ENCODE measurements around the gene UBE2B.
"Not testable (repeated sequence)": the region's sequence is repeated elsewhere in the genome, so short reads cannot be mapped to it uniquely, and the experiment has no call there.

The UBE2B gene

GRCh38 chr5:134371834-134372340 is 518 bp downstream of the UBE2B start:
- peaks cover 5% of the 10 kb centered on the region for H3K9me3 ChIP-seq (ENCODE audit: control insufficient read depth, low read length)
- peaks cover 33% of the 10 kb centered on the region for H3K36me3 ChIP-seq (ENCODE audit: control insufficient read depth, insufficient read depth, low read length)
- 0 to 1% methylated on average over 22 to 28 of the region's 29 CpGs for WGBS, 2 experiments (ENCODE audit: insufficient coverage in 2 of 2)
- H3K4me1 ChIP-seq (ENCODE audit: control insufficient read depth, insufficient read depth, low read length, poor library complexity, severe bottlenecking), result no peaks in the 10 kb centered on the region
- H3K27ac ChIP-seq (ENCODE audit: low read depth, low read length, severe bottlenecking), result peak overlapping the region; percentile 100
- peak overlapping the region; percentile 91 for H3K4me3 ChIP-seq (ENCODE audit: extremely low read depth, insufficient read depth, low read length, poor library complexity, severe bottlenecking)

- 100% methylated on average over 1 of the region's 5 CpGs; no CpG with 5 or more reads in 1 of the 2 experiments for WGBS, 2 experiments (ENCODE audit: insufficient coverage in 2 of 2)
- not testable (repeated sequence) for H3K4me1 ChIP-seq (ENCODE audit: control insufficient read depth, insufficient read depth, low read length, poor library complexity, severe bottlenecking); H3K4me3 ChIP-seq (ENCODE audit: extremely low read depth, insufficient read depth, low read length, poor library complexity, severe bottlenecking)
Measured at GRCh38 chr5:134373633-134374032, 2.3 kb downstream of the UBE2B start.

GRCh38 chr5:134374232-134374631 is 2.9 kb downstream of the UBE2B start:
- Histone ChIP-seq H3K4me3 (ENCODE audit: extremely low read depth, insufficient read depth, low read length, poor library complexity, severe bottlenecking) (no peak overlapping the region), H3K9me3 (ENCODE audit: control insufficient read depth, low read length) (no peaks in the 10 kb centered on the region), H3K4me1 (ENCODE audit: control insufficient read depth, insufficient read depth, low read length, poor library complexity, severe bottlenecking) (no peaks in the 10 kb centered on the region), H3K36me3 (ENCODE audit: control insufficient read depth, insufficient read depth, low read length) (peaks cover 49% of the 10 kb centered on the region), H3K27ac (ENCODE audit: low read depth, low read length, severe bottlenecking) (no peak overlapping the region)
- WGBS, 2 experiments (ENCODE audit: insufficient coverage in 2 of 2), result 80 to 90% methylated on average over 2 to 3 of the region's 3 CpGs

More at GRCh38 chr5:134373633-134374032, 2.3 kb downstream of the UBE2B start:
- H3K27ac ChIP-seq (ENCODE audit: low read depth, low read length, severe bottlenecking); H3K9me3 ChIP-seq (ENCODE audit: control insufficient read depth, low read length): not testable (repeated sequence)
- H3K36me3 ChIP-seq (ENCODE audit: control insufficient read depth, insufficient read depth, low read length), result peaks cover 43% of the 10 kb centered on the region

- Histone ChIP-seq H3K4me1 (ENCODE audit: control insufficient read depth, insufficient read depth, low read length, poor library complexity, severe bottlenecking) (no peaks in the 10 kb centered on the region), H3K36me3 (ENCODE audit: control insufficient read depth, insufficient read depth, low read length) (peaks cover 93% of the 10 kb centered on the region), H3K9me3 (ENCODE audit: control insufficient read depth, low read length) (no peaks in the 10 kb centered on the region), H3K27ac (ENCODE audit: low read depth, low read length, severe bottlenecking) (no peak overlapping the region), H3K4me3 (ENCODE audit: extremely low read depth, insufficient read depth, low read length, poor library complexity, severe bottlenecking) (no peak overlapping the region)
- WGBS, 2 experiments (ENCODE audit: insufficient coverage in 2 of 2), result 90% methylated on average over 2 of the region's 5 CpGs; no CpG with 5 or more reads in 1 of the 2 experiments
Measured at GRCh38 chr5:134380346-134380745, 9.0 kb downstream of the UBE2B start.

GRCh38 chr5:134382204-134382603 is 10.8 kb downstream of the UBE2B start:
- peaks cover 96% of the 10 kb centered on the region for H3K36me3 ChIP-seq (ENCODE audit: control insufficient read depth, insufficient read depth, low read length)
- H3K27ac ChIP-seq (ENCODE audit: low read depth, low read length, severe bottlenecking); H3K4me3 ChIP-seq (ENCODE audit: extremely low read depth, insufficient read depth, low read length, poor library complexity, severe bottlenecking); H3K9me3 ChIP-seq (ENCODE audit: control insufficient read depth, low read length); H3K4me1 ChIP-seq (ENCODE audit: control insufficient read depth, insufficient read depth, low read length, poor library complexity, severe bottlenecking): not testable (repeated sequence)
- 100% methylated on average over 1 of the region's 2 CpGs for WGBS, 2 experiments (ENCODE audit: insufficient coverage in 2 of 2)

- Histone ChIP-seq H3K9me3 (ENCODE audit: control insufficient read depth, low read length) (no peaks in the 10 kb centered on the region), H3K27ac (ENCODE audit: low read depth, low read length, severe bottlenecking) (no peak overlapping the region), H3K4me3 (ENCODE audit: extremely low read depth, insufficient read depth, low read length, poor library complexity, severe bottlenecking) (no peak overlapping the region), H3K36me3 (ENCODE audit: control insufficient read depth, insufficient read depth, low read length) (peaks cover 95% of the 10 kb centered on the region), H3K4me1 (ENCODE audit: control insufficient read depth, insufficient read depth, low read length, poor library complexity, severe bottlenecking) (no peaks in the 10 kb centered on the region)
- 95 to 100% methylated on average over 1 to 3 of the region's 4 CpGs for WGBS, 2 experiments (ENCODE audit: insufficient coverage in 2 of 2)
Measured at GRCh38 chr5:134383980-134384697, 12.8 kb downstream of the UBE2B start.

GRCh38 chr5:134387443-134387842 is 16.1 kb downstream of the UBE2B start:
- Histone ChIP-seq H3K4me1 (ENCODE audit: control insufficient read depth, insufficient read depth, low read length, poor library complexity, severe bottlenecking) (no peaks in the 10 kb centered on the region), H3K4me3 (ENCODE audit: extremely low read depth, insufficient read depth, low read length, poor library complexity, severe bottlenecking) (no peak overlapping the region), H3K9me3 (ENCODE audit: control insufficient read depth, low read length) (no peaks in the 10 kb centered on the region), H3K27ac (ENCODE audit: low read depth, low read length, severe bottlenecking) (no peak overlapping the region), H3K36me3 (ENCODE audit: control insufficient read depth, insufficient read depth, low read length) (peaks cover 86% of the 10 kb centered on the region)
- 100% methylated on average over 1 of the region's 1 CpG; no CpG with 5 or more reads in 1 of the 2 experiments for WGBS, 2 experiments (ENCODE audit: insufficient coverage in 2 of 2)

- Histone ChIP-seq H3K27ac (ENCODE audit: low read depth, low read length, severe bottlenecking) (no peak overlapping the region), H3K9me3 (ENCODE audit: control insufficient read depth, low read length) (no peaks in the 10 kb centered on the region), H3K4me1 (ENCODE audit: control insufficient read depth, insufficient read depth, low read length, poor library complexity, severe bottlenecking) (no peaks in the 10 kb centered on the region), H3K4me3 (ENCODE audit: extremely low read depth, insufficient read depth, low read length, poor library complexity, severe bottlenecking) (no peak overlapping the region), H3K36me3 (ENCODE audit: control insufficient read depth, insufficient read depth, low read length) (peaks cover 83% of the 10 kb centered on the region)
- 83 to 100% methylated on average over 1 to 2 of the region's 2 CpGs for WGBS, 2 experiments (ENCODE audit: insufficient coverage in 2 of 2)
Measured at GRCh38 chr5:134392301-134392700, 20.9 kb downstream of the UBE2B start.

- H3K4me3 ChIP-seq (ENCODE audit: extremely low read depth, insufficient read depth, low read length, poor library complexity, severe bottlenecking), result no peak overlapping the region
- WGBS, 2 experiments (ENCODE audit: insufficient coverage in 2 of 2), result 69 to 75% methylated on average over 6 to 7 of the region's 7 CpGs
- peaks cover 81% of the 10 kb centered on the region for H3K36me3 ChIP-seq (ENCODE audit: control insufficient read depth, insufficient read depth, low read length)
- H3K9me3 ChIP-seq (ENCODE audit: control insufficient read depth, low read length), result no peaks in the 10 kb centered on the region
- H3K27ac ChIP-seq (ENCODE audit: low read depth, low read length, severe bottlenecking), result no peak overlapping the region
- no peaks in the 10 kb centered on the region for H3K4me1 ChIP-seq (ENCODE audit: control insufficient read depth, insufficient read depth, low read length, poor library complexity, severe bottlenecking)
Measured at GRCh38 chr5:134394932-134395331, 23.6 kb downstream of the UBE2B start.

GRCh38 chr5:134396274-134396673 is 24.9 kb downstream of the UBE2B start:
- WGBS, 2 experiments (ENCODE audit: insufficient coverage in 2 of 2), result 94 to 98% methylated on average over 3 to 4 of the region's 4 CpGs
- no peaks in the 10 kb centered on the region for H3K9me3 ChIP-seq (ENCODE audit: control insufficient read depth, low read length)
- H3K4me3 ChIP-seq (ENCODE audit: extremely low read depth, insufficient read depth, low read length, poor library complexity, severe bottlenecking), result no peak overlapping the region
- H3K27ac ChIP-seq (ENCODE audit: low read depth, low read length, severe bottlenecking), result no peak overlapping the region
- peaks cover 72% of the 10 kb centered on the region for H3K36me3 ChIP-seq (ENCODE audit: control insufficient read depth, insufficient read depth, low read length)
- no peaks in the 10 kb centered on the region for H3K4me1 ChIP-seq (ENCODE audit: control insufficient read depth, insufficient read depth, low read length, poor library complexity, severe bottlenecking)

- Histone ChIP-seq H3K4me1 (ENCODE audit: control insufficient read depth, insufficient read depth, low read length, poor library complexity, severe bottlenecking) (no peaks in the 10 kb centered on the region), H3K9me3 (ENCODE audit: control insufficient read depth, low read length) (no peaks in the 10 kb centered on the region), H3K36me3 (ENCODE audit: control insufficient read depth, insufficient read depth, low read length) (peaks cover 70% of the 10 kb centered on the region), H3K4me3 (ENCODE audit: extremely low read depth, insufficient read depth, low read length, poor library complexity, severe bottlenecking) (no peak overlapping the region), H3K27ac (ENCODE audit: low read depth, low read length, severe bottlenecking) (no peak overlapping the region)
- WGBS, 2 experiments (ENCODE audit: insufficient coverage in 2 of 2), result 93 to 100% methylated on average over 1 to 2 of the region's 2 CpGs
Measured at GRCh38 chr5:134397196-134397595, 25.8 kb downstream of the UBE2B start.

Measured in mesodermal cell (in vitro differentiated cells).